Measurements from ENCODE around the gene FGF18. TPM values are rescaled to one million over a fixed set of nuclear protein-coding genes. Genes with fewer than 3 reads are reported as not detected.

FGF18 gene, protein sequence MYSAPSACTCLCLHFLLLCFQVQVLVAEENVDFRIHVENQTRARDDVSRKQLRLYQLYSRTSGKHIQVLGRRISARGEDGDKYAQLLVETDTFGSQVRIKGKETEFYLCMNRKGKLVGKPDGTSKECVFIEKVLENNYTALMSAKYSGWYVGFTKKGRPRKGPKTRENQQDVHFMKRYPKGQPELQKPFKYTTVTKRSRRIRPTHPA
- total RNA-seq: not detected in 2 replicates

DNA sequence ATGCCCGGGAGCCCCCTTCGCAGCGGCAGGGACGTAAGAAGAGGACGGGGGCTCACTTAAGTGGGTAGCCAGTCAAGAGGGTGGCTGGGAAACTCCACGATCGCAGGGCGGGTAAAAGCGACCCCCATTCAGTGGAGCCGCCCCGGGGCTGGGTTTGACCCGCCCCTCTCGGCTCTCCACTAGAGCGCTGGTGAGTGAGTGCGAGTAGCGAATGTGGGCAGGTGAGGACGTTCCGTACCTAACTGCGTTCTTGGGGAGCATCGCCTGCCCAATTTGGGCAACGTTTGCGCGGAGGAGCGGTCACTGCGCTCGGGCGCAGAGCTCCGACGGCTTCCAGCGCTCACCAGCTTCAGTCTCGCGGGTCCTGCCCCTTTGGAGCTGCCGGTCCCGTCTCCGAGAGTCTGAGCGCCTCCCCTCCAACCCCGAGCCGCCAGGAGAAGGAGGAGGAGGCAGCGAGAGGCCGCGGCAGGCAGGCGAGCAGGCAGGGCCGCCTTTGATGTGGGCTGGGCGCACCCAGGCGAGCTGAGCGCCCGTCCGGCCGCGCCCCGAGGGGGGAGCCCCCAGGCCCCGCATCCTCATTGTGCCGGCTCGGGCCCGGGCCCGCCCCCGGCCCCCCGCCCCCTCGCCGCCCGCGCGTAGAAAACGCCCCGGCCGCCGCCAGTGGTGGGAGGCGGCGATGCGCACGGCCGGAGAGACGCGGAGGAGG, at the start of gene FGF18:
FGF18 (plus strand) TSS at position 666 of the 706 bp plus-strand sequence. CDS start 553 bp downstream, outside the sequence.

DNA sequence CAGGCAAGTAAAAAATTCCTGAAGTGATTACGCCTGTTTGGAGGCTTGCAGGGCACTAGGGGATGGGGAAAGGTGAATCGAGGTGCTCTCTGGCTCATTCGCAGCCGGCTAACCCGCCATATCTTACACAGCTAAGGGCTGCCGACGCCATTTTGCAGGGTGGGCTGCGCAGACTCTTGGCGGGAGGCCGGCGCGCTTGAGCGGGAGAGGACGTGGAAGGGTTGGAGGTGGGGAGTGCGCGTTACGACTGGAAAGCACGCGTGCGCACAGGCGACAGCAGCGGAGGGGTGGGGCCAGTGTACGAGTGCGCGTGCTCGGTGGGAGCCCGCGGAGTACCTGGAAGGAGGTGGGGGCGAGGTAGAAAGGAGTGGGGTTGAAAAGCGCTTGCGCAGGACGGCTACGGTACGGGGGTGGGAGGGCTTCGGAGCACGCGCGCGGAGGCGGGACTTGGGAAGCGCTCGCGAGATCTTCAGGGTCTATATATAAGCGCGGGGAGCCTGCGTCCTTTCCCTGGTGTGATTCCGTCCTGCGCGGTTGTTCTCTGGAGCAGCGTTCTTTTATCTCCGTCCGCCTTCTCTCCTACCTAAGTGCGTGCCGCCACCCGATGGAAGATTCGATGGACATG, 32.0 kb upstream of the FGF18 start, which contains the start of gene NPM1:
NPM1 (plus strand) TSS at position 505 of the 625 bp plus-strand sequence; CDS start at position 605, 100 bp downstream.

Other genes with a start within 250 kb of the FGF18 start
- not detected in 2 replicates for gene TLX3, start 110.4 kb upstream of the FGF18 start, total RNA-seq
- 1,458 and 1,569 TPM in 2 replicates for gene NPM1, start 31.8 kb upstream of the FGF18 start, total RNA-seq

Data from smooth muscle cell of bladder (primary cell).